Ovary (tissue), 3 donors: Measurements from ENCODE around the gene IER2.

ENCODE experiments used
- CTCF ChIP-seq, 3 donors: fragments of 450-650 bp in 2 of 3; fragments of 200-600 bp in 1 of 3; IDR thresholded peaks; one replicate each; pipeline versions ENCODE4 v1.5.1 to v1.8.0; 2016 to 2022; ENCODE audit warnings: antibody characterized with exemption in 3 of 3, mild to moderate bottlenecking in 1 of 3
- EP300 ChIP-seq: sonication (generic); formaldehyde crosslinking; IDR thresholded peaks from one replicate; pipeline ENCODE4 v1.6.1; 2017; ENCODE audit warnings: antibody characterized with exemption
- POLR2A ChIP-seq: fragments of 450-650 bp; IDR thresholded peaks from one replicate; pipeline ENCODE4 v1.6.1; 2017; ENCODE audit warnings: antibody characterized with exemption, mild to moderate bottlenecking, moderate library complexity
- donor health status: DM: no; HTN: no; CAD: no.

DNA sequence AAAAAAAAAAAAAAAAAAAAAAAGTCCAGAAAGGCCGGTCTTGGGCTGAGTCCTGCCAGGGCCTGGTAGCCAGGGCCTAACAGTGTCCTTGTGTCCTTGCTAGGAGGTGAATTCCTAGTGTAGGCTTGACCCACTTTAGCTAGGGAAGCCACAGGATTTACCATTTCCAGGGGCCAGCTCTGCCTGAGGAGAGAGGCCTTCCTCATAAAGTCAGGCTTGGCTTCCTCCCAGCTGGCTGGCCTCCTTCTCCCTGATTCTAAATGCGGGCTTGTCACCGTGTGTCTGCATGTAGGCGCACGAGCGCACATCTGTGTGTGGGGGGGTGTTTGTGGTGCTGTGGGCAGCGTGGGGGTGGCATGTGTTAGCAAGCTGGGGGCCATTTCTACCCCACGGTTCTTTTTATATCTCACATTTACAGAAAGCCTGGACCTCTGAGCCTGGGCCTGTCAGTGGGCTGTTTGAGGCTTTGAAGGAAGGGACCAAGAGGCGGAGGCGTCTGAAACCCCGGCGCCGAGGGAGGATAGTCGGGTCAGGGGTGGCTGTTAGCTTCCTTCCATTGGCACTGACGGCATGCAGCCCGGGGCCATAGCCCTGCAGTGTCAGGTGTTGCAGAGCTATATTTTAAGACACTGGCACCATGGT is 31.7 kb downstream of the IER2 start:
- no peak for TF ChIP-seq CTCF (IDR thresholded peaks at IDR 0.05)
- no peak for TF ChIP-seq POLR2A
- no peak for TF ChIP-seq EP300
